AG04449 (cell line): ENCODE data around the gene BANP.
"Not testable (repeated sequence)": the region's sequence is repeated elsewhere in the genome, so short reads cannot be mapped to it uniquely, and the experiment has no call there.

Experiments
- CTCF ChIA-PET: fragments of 350-600 bp; formaldehyde crosslinking; extraction: SDS; loops from one replicate; lab custom pipeline; 2021; ENCODE audit warnings: antibody characterized with exemption; lab: Yijun Ruan, JAX
- POLR2A ChIA-PET: fragments of 400-600, 350-600 bp; formaldehyde crosslinking; extraction: SDS; loops from one replicate; lab custom pipeline; 2020; ENCODE audit warnings: antibody characterized with exemption, inconsistent platforms; lab: Yijun Ruan, JAX
- DNase-seq: peaks from one replicate; pipeline ENCODE4 v3.0.0-alpha.2; 2010; ENCODE audit warnings: low read depth, low spot score
- H3K4me3 ChIP-seq: 2 replicates; pipeline ENCODE4 v1.5.1; 2011; ENCODE audit warnings: low read depth, mild to moderate bottlenecking, control low read depth, low read length
- TF ChIP-seq, protein P1 (sequence below): IDR thresholded peaks from one replicate; pipeline ENCODE4 v1.5.1; 2011; ENCODE audit warnings: mild to moderate bottlenecking, moderate library complexity, low read length, control low read depth, inconsistent platforms; ENCODE audit not compliant: insufficient read depth; ENCODE audit errors: missing control alignments

BANP gene, protein sequence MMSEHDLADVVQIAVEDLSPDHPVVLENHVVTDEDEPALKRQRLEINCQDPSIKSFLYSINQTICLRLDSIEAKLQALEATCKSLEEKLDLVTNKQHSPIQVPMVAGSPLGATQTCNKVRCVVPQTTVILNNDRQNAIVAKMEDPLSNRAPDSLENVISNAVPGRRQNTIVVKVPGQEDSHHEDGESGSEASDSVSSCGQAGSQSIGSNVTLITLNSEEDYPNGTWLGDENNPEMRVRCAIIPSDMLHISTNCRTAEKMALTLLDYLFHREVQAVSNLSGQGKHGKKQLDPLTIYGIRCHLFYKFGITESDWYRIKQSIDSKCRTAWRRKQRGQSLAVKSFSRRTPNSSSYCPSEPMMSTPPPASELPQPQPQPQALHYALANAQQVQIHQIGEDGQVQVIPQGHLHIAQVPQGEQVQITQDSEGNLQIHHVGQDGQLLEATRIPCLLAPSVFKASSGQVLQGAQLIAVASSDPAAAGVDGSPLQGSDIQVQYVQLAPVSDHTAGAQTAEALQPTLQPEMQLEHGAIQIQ

DNA sequence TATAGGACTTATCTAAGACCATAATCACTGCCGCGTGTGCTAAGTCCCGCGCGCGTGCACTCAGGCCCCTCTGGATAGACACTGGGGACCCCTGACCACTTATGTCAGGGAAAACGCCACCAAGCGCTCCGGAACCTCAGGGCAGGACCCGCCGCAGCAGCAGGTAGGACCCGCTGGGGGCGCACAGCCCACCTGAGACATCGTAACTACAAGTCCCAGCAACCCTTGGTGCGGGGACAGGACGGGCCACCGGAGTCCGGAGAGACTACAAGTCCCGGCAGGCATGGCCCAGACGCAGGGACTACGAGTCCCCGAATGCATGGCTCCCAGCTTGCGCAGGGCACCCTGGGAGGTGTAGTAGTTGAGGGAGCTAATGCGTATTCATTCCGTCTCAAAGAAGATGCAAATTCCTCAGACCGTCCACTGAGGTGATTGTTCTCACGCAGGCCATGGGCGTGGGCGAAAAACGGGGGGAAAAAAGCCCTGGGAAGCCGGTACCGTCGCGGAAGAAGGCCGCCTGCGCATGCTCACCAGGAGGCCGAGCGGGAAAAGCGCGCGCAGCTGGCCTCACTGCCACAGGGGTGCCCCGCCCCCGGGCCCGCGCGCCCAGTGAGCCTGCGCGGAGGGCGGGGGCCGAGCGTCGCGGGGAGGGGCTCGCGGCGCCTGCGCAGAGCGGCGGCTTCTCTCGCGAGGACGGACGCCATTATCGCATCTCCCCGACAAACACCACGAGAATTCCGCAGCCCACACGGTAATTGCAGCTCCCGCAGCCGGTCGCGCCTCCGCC, at the start of gene BANP:
Gene BANP (plus strand): TSS at position 670 of the 787 bp plus-strand sequence. CDS start 23,682 bp downstream, outside the sequence.
- DNase-seq: peak; percentile 90
- ChIA-PET CTCF (no interaction called here), POLR2A (interaction anchor here (0.5 to 1.2 kb wide), 3 partner anchors 12 to 982 kb away, joined by 3 to 5 read pairs (median 4); partner anchors contain the start of gene SLC7A5)
- TF ChIP-seq, protein P1, sequence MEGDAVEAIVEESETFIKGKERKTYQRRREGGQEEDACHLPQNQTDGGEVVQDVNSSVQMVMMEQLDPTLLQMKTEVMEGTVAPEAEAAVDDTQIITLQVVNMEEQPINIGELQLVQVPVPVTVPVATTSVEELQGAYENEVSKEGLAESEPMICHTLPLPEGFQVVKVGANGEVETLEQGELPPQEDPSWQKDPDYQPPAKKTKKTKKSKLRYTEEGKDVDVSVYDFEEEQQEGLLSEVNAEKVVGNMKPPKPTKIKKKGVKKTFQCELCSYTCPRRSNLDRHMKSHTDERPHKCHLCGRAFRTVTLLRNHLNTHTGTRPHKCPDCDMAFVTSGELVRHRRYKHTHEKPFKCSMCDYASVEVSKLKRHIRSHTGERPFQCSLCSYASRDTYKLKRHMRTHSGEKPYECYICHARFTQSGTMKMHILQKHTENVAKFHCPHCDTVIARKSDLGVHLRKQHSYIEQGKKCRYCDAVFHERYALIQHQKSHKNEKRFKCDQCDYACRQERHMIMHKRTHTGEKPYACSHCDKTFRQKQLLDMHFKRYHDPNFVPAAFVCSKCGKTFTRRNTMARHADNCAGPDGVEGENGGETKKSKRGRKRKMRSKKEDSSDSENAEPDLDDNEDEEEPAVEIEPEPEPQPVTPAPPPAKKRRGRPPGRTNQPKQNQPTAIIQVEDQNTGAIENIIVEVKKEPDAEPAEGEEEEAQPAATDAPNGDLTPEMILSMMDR: peak; percentile 35
- peak within 1 kb of the TSS; percentile 81 for H3K4me3 ChIP-seq

DNA sequence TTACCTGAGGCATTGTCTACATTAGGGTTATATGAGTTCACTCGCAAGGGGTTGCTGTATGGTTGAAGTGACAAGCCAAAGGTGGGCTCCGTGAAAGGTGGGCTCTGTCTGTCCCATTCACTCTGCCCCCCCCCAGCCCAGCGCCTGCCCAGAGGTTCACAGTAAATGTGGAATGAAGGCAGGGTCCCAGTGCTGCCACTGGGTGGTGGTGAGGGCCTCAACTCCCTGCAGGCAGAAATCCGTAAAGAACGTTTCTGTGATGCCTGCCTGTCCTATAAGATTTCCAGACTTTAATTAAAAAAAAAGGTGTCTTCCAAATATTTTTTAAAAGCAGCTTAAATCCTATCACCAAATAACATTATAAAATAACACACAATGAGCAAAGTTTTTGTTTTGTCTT, 46.3 kb upstream of the BANP start:
- CTCF ChIA-PET: interaction anchor here (1.0 to 5.0 kb wide), 4 partner anchors 33 to 137 kb away, joined by 3 to 40 read pairs (median 4); no protein-coding TSS in a partner anchor
- POLR2A ChIA-PET: not testable (repeated sequence)

DNA sequence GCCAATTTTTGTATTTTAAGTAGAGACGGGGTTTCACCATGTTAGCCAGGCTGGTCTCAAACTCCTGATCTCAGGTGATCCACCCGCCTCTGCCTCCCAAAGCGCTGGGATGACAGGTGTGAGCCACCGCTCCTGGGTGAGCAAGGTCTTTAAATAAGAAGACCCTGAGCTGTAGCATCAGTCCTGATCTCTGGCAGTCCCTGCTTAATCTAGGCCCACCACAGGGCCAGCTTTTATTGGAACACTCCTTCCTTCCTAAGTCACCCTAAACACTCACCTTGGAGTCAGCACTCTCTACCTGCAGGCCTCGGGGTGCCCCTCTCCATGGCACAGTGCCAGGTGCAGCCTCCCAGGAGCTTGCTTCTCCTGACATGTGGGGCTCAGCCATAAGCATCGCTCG, 45.7 kb upstream of the BANP start:
- H3K4me3 ChIP-seq, DNase-seq, POLR2A ChIA-PET: not testable (repeated sequence)
- CTCF ChIA-PET: interaction anchor here (1.0 to 5.0 kb wide), 6 partner anchors 9 to 137 kb away, joined by 3 to 40 read pairs (median 4); no protein-coding TSS in a partner anchor

More for the DNA sequence above, 46.3 kb upstream of the BANP start:
- not testable (repeated sequence) for H3K4me3 ChIP-seq, DNase-seq

DNA sequence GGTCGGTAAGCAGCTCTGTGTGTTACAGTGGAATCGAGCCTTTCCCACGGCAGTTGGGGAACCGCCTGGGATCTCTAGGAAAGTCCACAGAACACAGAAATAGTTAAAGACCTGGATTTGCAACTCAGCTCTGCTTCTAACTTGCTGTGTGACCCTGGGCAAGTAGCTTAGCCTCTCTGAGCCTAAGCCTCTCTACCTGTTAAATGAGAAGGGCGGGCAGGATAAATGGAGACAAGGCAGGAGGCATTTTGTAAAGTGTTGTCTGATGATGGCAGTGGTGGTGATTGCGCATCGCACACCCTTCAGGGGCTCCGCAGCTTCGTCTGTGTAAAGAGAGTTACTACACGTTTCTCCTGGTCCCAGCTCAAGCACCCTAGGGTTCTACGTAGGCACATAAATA, 43.1 kb upstream of the BANP start:
- DNase-seq, POLR2A ChIA-PET, H3K4me3 ChIP-seq: not testable (repeated sequence)
- CTCF ChIA-PET: interaction anchor here (1.0 to 5.0 kb wide), 8 partner anchors 10 to 139 kb away, joined by 3 to 40 read pairs (median 5); no protein-coding TSS in a partner anchor

DNA sequence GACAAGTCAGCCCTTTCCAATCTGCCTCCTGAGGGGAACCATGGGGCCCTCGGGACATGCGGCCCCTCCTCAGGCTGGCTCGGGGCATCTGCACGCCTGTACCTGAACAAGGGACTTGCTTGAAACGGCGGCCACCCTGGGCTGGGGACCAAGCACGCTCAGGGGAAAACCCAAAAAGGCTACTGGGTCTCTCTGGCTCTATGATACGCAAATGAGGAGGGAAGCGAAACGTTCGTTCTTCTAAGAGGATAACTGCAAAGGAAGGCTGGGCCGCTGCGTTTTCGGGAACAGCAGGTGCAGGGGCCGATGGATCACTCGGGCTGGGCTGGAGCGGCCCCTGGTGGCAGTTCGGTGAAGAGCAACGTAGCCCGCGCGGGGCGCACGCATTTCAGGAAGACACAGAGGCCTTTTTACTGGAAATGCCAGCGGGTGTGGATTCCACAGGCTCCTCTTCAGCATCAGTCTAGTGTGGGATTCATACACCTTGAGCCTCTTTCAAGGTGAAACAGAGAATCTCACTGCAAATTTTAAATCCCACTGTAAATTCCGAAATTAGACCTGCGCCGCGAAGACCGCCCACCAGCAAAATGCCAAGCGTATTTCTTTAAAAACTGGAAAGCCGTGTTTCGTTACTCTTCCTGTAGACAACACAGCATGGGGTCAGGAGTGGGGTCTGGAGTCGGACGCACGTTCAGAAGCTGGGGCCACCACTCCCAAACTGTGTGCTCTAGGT, 41.9 kb upstream of the BANP start:
- CTCF ChIA-PET: interaction anchor here (0.6 to 5.0 kb wide), 17 partner anchors 9 to 143 kb away, joined by 3 to 40 read pairs (median 4); partner anchors contain the start of gene KLHDC4

DNA sequence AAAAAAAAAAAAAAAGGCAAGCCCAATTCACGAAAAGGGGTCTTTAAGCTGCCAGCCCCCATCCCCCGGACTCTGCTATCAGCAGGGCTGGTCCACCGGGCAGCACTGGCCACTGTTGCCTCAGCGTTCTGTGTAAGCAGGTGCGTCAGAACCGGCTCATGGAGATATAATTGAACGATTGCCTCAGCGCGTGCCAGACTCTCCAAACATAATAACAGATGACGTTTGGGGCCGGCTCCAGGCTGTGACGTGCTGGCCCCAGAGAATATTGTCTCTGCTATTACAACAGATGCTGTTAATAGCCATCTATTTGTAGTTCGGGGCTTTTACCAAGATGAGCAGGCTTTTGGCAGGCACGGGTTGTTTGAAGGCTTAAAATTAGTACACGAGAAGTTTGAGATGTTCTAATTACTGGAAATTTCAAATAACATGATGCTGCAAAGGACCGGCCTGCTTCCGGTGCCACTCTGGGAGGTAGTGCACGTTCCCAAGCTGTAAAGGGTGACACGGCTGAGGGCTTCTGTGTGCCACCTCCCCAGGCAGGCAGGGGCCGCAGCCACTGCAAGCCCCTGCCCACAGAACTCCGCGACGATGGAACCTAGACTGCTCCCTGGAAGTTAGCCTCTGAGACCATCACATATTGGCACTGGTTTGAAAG, 40.0 kb upstream of the BANP start:
- CTCF ChIA-PET: interaction anchor here (0.7 to 2.0 kb wide), 5 partner anchors 10 to 132 kb away, joined by 3 to 20 read pairs (median 9); no protein-coding TSS in a partner anchor
- DNase-seq, H3K4me3 ChIP-seq, POLR2A ChIA-PET: not testable (repeated sequence)

More for the DNA sequence above, 41.9 kb upstream of the BANP start:
- H3K4me3 ChIP-seq, DNase-seq, POLR2A ChIA-PET: not testable (repeated sequence)
- TF ChIP-seq, protein P1: peak; percentile 87

DNA sequence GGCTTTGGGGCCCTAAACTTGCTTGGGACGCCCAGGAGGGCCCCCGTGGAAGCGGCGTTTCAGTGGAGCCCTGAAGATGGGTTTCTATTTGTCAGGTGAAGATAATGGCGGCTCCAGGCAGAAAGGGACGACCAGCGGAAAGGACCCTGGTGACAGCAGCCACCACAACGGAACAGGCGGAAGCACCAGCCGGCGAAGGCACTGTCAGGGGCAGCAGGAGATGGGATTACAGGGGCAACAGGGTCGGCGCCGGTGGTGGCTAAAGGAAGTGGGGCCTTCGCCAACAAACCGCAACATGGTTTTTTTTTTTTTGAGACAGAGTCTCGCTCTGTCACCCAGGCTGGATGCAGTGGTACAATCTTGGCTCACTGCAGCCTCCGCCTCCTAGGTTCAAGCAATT, 38.5 kb upstream of the BANP start:
- POLR2A ChIA-PET, DNase-seq, H3K4me3 ChIP-seq: not testable (repeated sequence)
- CTCF ChIA-PET: interaction anchor here (0.9 to 1.6 kb wide), 2 partner anchors 63 to 134 kb away, joined by 3 to 4 read pairs; no protein-coding TSS in a partner anchor

DNA sequence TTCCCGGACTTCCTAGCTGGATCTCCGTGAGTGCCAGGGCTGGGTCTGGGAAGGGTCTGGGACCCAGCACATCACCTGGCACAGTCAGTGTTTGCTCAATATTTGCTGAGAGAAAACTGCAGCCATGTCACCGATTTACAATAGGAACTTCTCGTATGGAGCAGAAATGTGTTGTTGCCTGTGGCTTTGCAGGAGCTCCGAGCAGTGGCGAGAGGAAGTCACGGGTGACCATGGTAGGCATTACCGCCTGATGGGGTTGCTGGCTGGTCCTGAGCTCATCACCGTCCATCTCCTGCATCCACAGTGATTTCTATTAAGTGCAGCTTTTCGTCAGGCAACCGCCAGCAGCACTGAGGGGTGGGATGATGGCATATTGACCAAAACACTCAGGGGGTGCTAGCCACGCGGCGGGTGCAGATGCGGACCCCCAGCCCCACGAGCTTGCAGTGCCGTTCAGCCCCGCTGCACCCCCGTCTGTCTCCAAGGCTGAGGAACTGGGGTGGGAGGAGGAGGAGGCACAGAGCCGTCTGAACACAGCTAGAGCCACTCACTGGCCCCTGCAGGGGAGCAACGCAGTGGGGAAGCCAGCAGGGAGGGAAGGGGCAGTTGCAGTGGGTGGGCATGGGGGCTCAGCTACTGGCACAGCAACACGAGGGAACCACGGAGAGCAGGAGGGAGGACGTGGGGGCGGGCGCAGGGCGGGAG, 37.1 kb upstream of the BANP start:
- CTCF ChIA-PET: interaction anchor here (0.6 to 2.3 kb wide), 4 partner anchors 25 to 137 kb away, joined by 3 to 7 read pairs (median 3); no protein-coding TSS in a partner anchor
- POLR2A ChIA-PET: not testable (repeated sequence)

More for the DNA sequence above, 37.1 kb upstream of the BANP start:
- not testable (repeated sequence) for H3K4me3 ChIP-seq, DNase-seq
